CD4-positive, alpha-beta T cell treated with Interferon gamma for 1 hour (primary cell): ENCODE data around the gene LAMB1.
"Not testable (repeated sequence)": the region's sequence is repeated elsewhere in the genome, so short reads cannot be mapped to it uniquely, and the experiment has no call there.

Experiments used
- DNase-seq: peaks from one replicate; pipeline ENCODE4 v3.0.0-alpha.2; 2020

LAMB1 gene

GRCh38 chr7:107967420-107967819 lies 35.5 kb downstream of the LAMB1 start:
- no peak for DNase-seq

DNA sequence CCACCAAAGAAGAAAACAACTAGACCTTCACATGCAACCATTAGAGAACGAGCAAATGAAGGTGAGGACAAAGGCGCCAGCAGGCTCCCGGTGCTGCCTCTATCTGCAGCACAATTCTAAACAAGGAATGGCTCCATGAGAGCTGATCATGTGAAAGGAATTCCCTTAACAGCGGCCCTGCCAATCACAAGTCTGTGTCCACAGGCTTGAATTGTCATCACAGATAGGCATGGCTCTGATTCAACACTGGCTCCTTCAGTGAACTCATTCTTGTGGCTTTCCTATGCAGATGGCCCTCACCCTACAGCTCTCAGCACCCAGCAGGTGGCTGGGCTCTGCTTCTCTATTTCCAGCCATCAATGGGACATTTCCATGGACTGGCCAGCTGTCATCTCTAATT lies 36.2 kb downstream of the LAMB1 start:
- DNase-seq = no peak

DNA sequence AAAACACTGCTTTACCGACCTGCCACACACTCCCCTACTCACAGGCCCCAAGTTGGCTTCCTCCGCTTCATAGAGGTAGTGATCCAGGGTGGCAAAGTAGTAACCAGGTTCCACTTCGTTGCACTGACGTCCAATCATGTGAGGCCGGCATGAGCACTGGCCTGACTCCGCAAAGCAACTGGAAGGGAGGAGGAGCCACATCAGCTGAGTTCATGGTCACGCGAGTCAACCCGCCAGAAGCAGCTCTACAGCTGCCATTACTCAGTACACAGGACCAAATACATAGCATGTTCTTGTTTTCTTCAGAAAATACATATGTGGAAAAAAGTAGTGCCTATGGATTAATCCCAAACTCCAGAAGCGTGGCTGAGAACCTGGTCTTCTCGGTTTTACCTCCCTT lies 38.5 kb downstream of the LAMB1 start:
- DNase-seq = no peak

- no peak for DNase-seq
Observed at GRCh38 chr7:107962817-107963216, 40.1 kb downstream of the LAMB1 start.

DNA sequence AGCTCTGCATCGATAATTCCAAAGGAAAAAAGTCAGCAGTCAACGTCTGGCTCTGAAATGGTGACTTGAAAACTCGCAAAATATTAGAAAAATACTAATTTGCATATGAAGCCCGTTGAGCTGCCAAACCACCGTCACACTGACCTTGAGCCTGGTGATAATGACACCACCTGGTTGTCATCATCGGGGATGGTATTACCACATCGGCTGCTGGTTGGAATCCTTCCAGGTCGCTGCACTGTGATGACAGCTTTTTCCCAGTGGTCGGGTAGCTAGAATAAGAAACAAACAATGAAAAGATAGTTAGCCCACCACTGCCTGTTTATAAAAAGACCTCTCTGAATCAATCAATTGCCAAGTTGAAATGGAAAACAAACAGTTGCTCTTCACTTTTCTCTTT lies 41.6 kb downstream of the LAMB1 start:
- no peak for DNase-seq

DNA sequence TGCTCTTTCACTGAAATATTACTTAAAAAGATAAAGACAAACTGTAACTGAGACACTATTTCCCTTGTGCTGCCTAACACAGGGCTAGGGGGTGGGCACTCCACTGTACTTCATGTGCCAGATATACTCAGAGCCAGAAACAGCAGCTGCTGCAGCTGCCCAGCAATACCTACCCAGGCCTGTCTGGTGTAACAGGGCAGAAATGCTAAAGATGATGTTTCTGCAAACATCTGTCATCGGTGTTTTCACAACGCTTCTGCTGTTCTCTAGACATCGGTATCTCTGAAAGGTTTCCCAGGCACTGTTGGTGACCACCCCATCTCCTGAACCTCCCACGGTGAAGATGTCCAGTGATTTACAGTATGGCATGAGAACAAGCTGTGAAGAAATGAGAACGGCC lies 42.7 kb downstream of the LAMB1 start:
- no peak for DNase-seq

DNA sequence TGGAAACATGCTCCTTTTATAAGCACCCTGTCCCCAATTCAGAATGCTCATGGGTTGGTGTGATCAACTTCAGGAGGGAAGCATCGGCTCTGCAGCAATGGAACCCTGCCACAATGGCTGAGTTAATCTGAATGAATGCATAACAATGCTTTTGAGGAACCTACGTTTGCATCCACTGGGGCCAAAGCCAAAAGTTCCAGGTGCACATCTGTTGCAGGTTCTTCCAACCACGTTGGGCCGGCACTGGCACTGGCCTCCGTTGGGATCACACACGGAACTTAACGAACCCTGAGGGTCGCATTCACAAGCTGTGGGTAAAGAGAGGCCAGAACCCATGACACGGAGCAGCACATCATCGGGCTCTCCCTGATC lies 43.4 kb downstream of the LAMB1 start:
- DNase-seq = no peak

DNA sequence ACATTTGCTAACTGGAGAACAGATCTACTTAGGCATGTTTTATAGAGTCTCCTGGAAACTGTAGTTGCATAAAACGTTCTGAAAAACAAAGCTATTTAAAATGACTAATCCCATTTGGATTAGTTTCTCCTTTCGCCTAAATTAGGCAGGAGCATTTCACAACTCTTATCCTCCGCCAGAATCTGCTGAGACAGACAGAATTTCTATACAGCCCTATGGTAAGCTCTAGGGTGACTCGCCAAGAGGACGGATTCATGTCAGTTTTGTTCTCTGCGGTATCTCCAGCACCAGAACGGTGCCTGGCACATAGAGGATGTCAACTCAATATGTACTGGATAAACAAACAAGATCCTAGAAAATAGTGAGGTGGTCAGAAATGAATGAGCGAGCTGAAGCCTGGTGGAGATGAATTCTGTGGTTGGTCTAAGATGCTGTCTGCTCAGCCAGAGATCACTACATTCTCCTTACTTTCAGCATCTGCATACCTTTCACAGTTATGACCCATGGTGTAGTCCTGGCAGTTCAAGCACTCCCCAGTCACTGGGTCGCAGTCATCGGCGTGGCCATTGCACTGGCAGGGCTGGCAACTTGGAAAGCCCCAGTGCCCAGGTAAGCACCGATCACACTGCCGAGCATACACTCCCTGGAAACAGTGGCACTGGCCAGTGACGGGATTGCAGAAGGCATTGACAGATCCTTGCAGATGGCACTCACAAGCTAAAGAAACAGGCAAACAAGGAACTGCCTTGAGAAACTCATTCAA lies 44.0 kb downstream of the LAMB1 start:
- DNase-seq = no peak

DNA sequence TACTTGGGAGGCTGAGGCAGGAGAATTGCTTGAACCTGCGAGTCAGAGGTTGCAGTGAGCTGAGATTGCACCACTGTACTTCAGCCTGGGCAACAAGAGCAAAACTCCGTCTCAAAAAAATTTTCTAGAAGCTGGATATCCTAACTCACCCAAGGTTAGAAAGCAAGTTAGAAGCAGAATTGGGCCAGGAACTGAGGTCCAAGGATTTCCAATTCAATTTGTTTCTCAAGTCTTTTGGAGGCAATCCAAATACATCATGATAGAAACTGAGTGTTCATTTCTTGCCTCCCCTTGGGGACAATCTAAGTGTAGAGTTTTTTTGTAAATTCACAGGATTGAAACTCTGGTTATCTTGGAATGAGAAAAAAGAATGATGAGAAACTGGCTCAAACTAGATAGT lies 45.5 kb downstream of the LAMB1 start:
- no peak for DNase-seq

GRCh38 chr7:107956950-107957349 lies 46.0 kb downstream of the LAMB1 start:
- DNase-seq = not testable (repeated sequence)

- no peak for DNase-seq
Observed at GRCh38 chr7:107955394-107955793, 47.6 kb downstream of the LAMB1 start.

DNA sequence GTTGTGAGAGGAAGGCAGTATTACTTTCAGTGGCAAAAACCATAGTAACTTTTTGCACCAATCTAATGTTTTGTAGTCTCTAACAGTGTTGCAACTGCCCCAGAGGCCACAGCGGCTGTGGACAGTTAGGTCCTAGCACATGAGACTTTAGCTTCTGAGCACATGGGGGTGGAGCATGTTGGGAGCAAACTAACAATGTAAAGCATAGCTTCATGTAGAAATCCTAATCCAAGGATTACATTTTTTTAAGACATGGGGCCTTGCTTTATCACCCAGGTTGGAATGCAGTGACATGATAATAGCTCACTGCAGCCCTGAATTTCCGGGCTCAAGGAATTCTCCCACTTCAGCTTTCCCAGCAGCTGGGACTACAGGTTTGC lies 49.0 kb downstream of the LAMB1 start:
- no peak for DNase-seq

- no peak for DNase-seq
Observed at GRCh38 chr7:107953265-107953923, 49.6 kb downstream of the LAMB1 start.

GRCh38 chr7:107951896-107952295 lies 51.1 kb downstream of the LAMB1 start:
- no peak for DNase-seq

- DNase-seq = no peak
Observed at GRCh38 chr7:107951172-107951787, 51.7 kb downstream of the LAMB1 start.

DNA sequence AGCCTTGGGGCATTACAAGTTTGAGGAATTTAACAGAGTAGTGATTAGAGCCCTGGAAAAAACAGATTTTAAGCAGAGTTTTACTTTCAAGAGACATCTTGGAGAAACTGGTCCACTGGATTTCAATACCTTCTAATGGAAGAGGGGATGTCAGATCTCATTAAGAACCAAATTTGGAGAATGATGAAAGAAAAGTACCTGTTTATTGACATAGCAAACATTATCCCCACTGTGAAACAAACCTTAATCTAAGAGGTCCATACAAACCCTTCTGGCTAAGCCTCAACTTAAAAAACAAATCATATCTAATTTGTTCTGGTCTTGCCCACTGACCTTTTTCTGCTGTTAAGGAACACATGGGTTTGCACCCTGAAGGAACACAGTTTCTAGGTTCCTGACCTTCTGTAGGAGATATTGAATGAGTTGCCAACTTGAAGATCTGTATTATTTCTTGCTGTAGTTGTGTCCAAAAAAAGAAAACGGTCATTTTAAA lies 53.5 kb downstream of the LAMB1 start:
- no peak for DNase-seq

DNA sequence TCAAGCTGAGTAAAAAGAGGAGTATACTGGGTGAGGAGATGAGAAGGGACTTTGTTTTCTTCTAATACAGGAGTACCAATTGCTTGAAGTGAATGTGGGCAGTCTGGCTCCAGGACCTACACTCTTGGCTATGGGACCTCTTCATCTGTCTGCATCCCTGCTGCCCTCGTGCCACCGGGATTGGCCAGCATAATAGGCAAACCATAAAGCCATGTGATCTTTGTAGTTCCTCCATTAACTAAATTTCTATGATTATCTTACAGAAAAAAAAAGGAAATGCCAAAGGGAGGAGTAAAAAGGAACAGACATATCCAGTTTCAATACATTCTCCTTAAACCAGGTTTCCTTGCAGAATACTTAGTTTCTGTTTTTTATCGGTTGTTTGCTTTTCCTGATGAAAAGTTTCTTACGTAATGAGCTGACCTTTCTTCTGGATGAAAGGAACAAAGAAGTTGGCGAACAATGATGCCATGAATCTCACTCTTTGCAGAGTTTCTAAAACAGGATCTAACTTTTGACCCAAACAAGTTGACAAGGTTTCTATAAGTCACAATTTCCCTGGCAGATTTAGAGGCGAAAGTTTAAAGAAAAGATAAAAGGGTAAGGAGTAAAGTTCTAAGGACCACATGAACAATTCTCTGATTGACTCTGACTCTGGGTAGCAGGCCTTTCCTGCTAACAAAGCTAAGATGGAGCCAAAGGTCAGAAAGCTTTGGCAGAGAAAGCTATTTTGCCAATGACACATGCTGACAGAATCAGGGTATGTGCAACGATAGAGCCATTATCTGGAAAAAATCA lies 54.1 kb downstream of the LAMB1 start:
- no peak for DNase-seq

DNA sequence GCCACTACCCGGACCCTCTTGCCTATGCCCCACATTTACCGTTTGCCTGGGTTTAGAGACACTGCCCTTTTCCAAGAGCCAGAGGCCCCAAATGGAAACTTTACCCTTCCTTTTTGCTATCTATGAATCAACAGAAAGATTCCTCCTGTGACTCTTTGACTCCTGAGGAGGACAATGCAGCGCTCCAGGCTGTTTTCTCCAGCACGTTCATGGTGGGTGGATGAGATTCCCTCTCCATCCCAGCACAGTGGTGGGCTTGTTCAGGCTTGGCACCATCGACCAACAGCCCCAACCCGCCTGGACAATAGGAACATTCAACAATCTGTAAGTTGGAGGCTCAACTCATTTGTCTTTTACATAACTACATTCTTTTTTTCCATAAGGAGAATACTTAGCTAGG lies 56.1 kb downstream of the LAMB1 start:
- no peak for DNase-seq

GRCh38 chr7:107946451-107946850 lies 56.5 kb downstream of the LAMB1 start:
- DNase-seq = no peak

- no peak for DNase-seq
Observed at GRCh38 chr7:107945332-107945731, 57.6 kb downstream of the LAMB1 start.

- DNase-seq = no peak
Observed at GRCh38 chr7:107944411-107945169, 58.4 kb downstream of the LAMB1 start.

DNA sequence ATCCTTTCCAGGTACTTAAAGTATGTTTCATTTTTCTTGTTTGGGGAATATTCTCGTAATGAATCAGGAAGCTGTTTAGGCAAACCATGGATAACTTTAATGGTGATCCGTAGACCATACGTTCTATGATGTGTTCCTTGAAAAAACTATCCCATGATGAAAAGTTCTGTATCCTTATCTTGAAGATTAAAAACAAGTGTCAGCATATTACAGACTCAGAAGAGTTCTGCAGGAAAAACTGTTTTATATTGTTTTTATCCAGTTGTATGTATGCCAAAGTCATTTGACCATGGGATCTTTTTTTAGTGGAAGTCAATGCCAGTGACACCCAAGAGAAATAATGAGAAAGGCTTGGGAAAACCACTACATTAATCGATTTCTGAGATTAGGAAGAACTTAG lies 59.9 kb downstream of the LAMB1 start:
- no peak for DNase-seq

- no peak for DNase-seq
Observed at GRCh38 chr7:107940951-107941350, 62.0 kb downstream of the LAMB1 start.
